Chondrocyte (in vitro differentiated cells): ENCODE data around the gene ADD3. TPM values are rescaled to one million over a fixed set of nuclear protein-coding genes. Genes with fewer than 3 reads are reported as not detected.

Source experiments
- DNase-seq: peaks from one replicate; pipeline ENCODE4 v3.0.0; 2021; ENCODE audit warnings: mixed read lengths, low spot score
- H3K27ac Mint-ChIP-seq: one replicate; pipeline ENCODE4 v1.8.0; 2021; ENCODE audit warnings: mild to moderate bottlenecking, moderate library complexity, mixed read lengths; ENCODE audit not compliant: unreplicated experiment
- H3K27me3 Mint-ChIP-seq: 2 replicates; pipeline ENCODE4 v1.8.0; 2021; ENCODE audit warnings: low read depth, mixed read lengths
- H3K36me3 Mint-ChIP-seq: 2 replicates; pipeline ENCODE4 v1.8.0; 2021; ENCODE audit warnings: low read depth, mixed read lengths
- H3K4me1 Mint-ChIP-seq: 2 replicates; pipeline ENCODE4 v1.8.0; 2021; ENCODE audit warnings: low read depth, mild to moderate bottlenecking, mixed read lengths
- H3K4me3 Mint-ChIP-seq: one replicate; pipeline ENCODE4 v1.8.0; 2021; ENCODE audit warnings: mild to moderate bottlenecking, moderate library complexity, mixed read lengths; ENCODE audit not compliant: unreplicated experiment
- H3K9me3 Mint-ChIP-seq: 2 replicates; pipeline ENCODE4 v1.8.0; 2021; ENCODE audit warnings: low read depth, mixed read lengths
- CTCF ChIP-seq: fragments of 200-600 bp; sonication (generic); IDR thresholded peaks from 2 replicates; pipeline ENCODE4 v1.5.0; 2021; ENCODE audit warnings: antibody characterized with exemption, mild to moderate bottlenecking, moderate library complexity
- total RNA-seq: library from RNA; stranded (reverse); gene quantifications from 3 replicates; pipeline ENCODE4 v1.2.1, GENCODE V29; 2021

ADD3 gene
- total RNA-seq, 1 donor from 2014 or later, result 75.1 TPM

DNA sequence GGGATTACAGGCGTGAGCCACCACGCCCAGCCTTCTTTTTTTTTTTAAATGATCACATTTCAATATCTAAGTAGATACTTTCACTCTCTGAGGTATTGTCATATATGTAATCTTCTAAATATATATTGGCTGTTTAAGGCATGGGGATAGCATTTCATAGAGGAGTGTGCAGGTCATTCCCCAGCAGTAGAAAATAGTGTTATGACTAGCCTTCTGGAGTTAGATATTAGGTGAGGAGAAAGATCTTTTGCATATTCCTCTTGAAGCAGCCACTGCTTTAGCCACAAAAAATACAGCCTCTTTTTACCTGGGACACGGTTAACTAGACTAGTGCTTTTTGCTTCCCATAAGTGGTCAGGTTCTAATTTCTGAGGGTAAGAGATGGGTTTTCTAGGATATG lies 28.9 kb downstream of the ADD3 start:
- no peak overlapping the region for H3K4me3 Mint-ChIP-seq
- no peak for TF ChIP-seq CTCF
- DNase-seq, result no peak
- H3K36me3 Mint-ChIP-seq, result no peaks in the 10 kb centered on the region
- H3K27me3 Mint-ChIP-seq, result no peaks in the 10 kb centered on the region
- no peak overlapping the region for H3K27ac Mint-ChIP-seq
- H3K4me1 Mint-ChIP-seq, result peaks cover 50% of the 10 kb centered on the region
- no peaks in the 10 kb centered on the region for H3K9me3 Mint-ChIP-seq

- H3K27me3 Mint-ChIP-seq, result no peaks in the 10 kb centered on the region
- H3K4me1 Mint-ChIP-seq, result peaks cover 55% of the 10 kb centered on the region
- no peak overlapping the region for H3K4me3 Mint-ChIP-seq
- H3K9me3 Mint-ChIP-seq, result no peaks in the 10 kb centered on the region
- H3K36me3 Mint-ChIP-seq, result no peaks in the 10 kb centered on the region
- H3K27ac Mint-ChIP-seq, result no peak overlapping the region
- no peak for TF ChIP-seq CTCF
- no peak for DNase-seq
Measured at GRCh38 chr10:110039254-110039653, 31.5 kb downstream of the ADD3 start.

DNA sequence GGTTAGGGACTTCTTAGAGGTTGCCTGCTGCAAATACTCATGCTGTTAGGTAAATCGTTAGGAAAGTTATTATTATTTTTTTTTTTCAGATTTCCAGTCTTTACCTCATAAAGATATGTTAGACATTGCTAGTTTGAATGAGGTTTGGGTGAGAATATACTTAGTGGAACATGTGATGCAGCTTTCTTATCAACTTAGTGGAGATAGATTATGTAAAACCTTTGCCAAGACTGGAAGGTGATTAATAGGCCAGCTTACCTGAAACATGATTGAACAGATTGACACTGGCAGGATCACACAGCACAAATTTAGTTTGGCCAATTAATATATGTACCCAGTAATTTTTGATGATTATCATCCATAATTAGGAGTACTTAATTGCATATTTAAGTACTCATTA lies 32.3 kb downstream of the ADD3 start:
- Mint-ChIP-seq H3K9me3 (no peaks in the 10 kb centered on the region), H3K4me3 (no peak overlapping the region), H3K27me3 (no peaks in the 10 kb centered on the region), H3K36me3 (no peaks in the 10 kb centered on the region), H3K27ac (no peak overlapping the region), H3K4me1 (peaks cover 56% of the 10 kb centered on the region)
- TF ChIP-seq CTCF, result no peak
- DNase-seq, result no peak

DNA sequence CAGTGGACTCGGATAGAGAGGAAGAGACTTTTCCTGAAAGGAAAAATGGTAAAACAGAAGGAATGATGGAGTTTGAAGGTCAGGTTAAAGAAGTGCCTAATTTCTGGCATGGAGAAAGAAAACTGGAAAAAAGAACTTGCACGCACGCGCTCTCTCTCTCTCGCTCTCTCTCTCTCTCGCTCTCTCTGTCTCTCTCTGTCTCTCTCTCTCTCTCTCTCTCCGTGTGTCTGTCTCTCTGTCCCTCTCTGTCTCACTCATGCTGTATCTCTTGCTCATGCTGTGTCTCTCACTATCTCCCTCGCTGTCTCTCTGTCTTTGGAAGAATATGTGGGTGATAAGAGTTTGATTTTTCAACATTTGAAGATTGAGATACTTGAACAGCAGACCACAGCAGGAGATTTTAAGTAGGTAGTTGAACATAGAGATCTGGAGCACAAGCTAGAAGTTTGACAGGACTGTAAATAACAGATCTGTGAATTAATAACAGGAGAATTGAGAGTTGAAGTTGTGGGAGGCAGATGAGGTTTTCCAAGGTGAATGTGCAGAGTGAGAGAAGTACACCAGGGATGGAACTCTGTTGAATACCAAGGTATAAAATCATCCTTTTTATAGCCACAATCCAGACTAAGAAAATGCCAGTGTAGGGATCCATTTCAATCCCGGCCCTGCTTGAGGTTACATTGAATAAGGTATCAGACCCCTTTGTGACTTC lies 33.1 kb downstream of the ADD3 start:
- Mint-ChIP-seq H3K36me3 (no peaks in the 10 kb centered on the region), H3K27me3 (no peaks in the 10 kb centered on the region), H3K4me3 (no peak overlapping the region), H3K27ac (peak overlapping the region; percentile 11), H3K9me3 (no peaks in the 10 kb centered on the region), H3K4me1 (peaks cover 52% of the 10 kb centered on the region)
- no peak for DNase-seq
- TF ChIP-seq CTCF, result no peak

- Mint-ChIP-seq H3K27me3 (no peaks in the 10 kb centered on the region), H3K9me3 (no peaks in the 10 kb centered on the region), H3K4me3 (no peak overlapping the region), H3K27ac (no peak overlapping the region), H3K36me3 (no peaks in the 10 kb centered on the region), H3K4me1 (peaks cover 53% of the 10 kb centered on the region)
- TF ChIP-seq CTCF, result no peak
- no peak for DNase-seq
Measured at GRCh38 chr10:110041479-110041829, 33.7 kb downstream of the ADD3 start.
